HG03045 (cell line): ENCODE data around the gene NBPF1.
"Not testable (repeated sequence)": the region's sequence is repeated elsewhere in the genome, so short reads cannot be mapped to it uniquely, and the experiment has no call there.

Experiments
- ATAC-seq: cut with Tn5 transposase; IDR thresholded peaks from one replicate; pipeline ENCODE4 v1.9.1; 2021; ENCODE audit warnings: mild to moderate bottlenecking, moderate library complexity; ENCODE audit not compliant: unreplicated experiment

The NBPF1 gene

GRCh38 chr1:16623812-16624719 is 10.7 kb upstream of the NBPF1 start:
- ATAC-seq, result not testable (repeated sequence)

GRCh38 chr1:16623337-16623736 is 10.0 kb upstream of the NBPF1 start:
- ATAC-seq, result not testable (repeated sequence)

GRCh38 chr1:16621681-16622315 is 8.4 kb upstream of the NBPF1 start:
- ATAC-seq, result not testable (repeated sequence)

- ATAC-seq, result no peak
Measured at GRCh38 chr1:16621300-16621658, 7.9 kb upstream of the NBPF1 start.

GRCh38 chr1:16619803-16620501 is 6.6 kb upstream of the NBPF1 start:
- not testable (repeated sequence) for ATAC-seq

- ATAC-seq, result no peak
Measured at GRCh38 chr1:16618719-16619118, 5.4 kb upstream of the NBPF1 start.

GRCh38 chr1:16617778-16618580 is 4.6 kb upstream of the NBPF1 start:
- ATAC-seq, result no peak

GRCh38 chr1:16617114-16617631 is 3.8 kb upstream of the NBPF1 start:
- ATAC-seq, result no peak

- no peak for ATAC-seq
Measured at GRCh38 chr1:16615253-16616252, 2.2 kb upstream of the NBPF1 start.

GRCh38 chr1:16614361-16615252 is 1.2 kb upstream of the NBPF1 start:
- ATAC-seq, result no peak

GRCh38 chr1:16612332-16613172 is 812 bp downstream of the NBPF1 start:
- ATAC-seq, result no peak

- not testable (repeated sequence) for ATAC-seq
Measured at GRCh38 chr1:16611981-16612331, 1.4 kb downstream of the NBPF1 start.

GRCh38 chr1:16611164-16611563 is 2.2 kb downstream of the NBPF1 start:
- ATAC-seq, result not testable (repeated sequence)

- not testable (repeated sequence) for ATAC-seq
Measured at GRCh38 chr1:16610553-16610952, 2.8 kb downstream of the NBPF1 start.

GRCh38 chr1:16609761-16610160 is 3.6 kb downstream of the NBPF1 start:
- not testable (repeated sequence) for ATAC-seq

GRCh38 chr1:16608838-16609560 is 4.4 kb downstream of the NBPF1 start:
- ATAC-seq, result no peak
